Large intestine (tissue), 3 donors: ENCODE measurements around the gene CRACR2A. TPM values are rescaled to one million over a fixed set of nuclear protein-coding genes. Genes with fewer than 3 reads are reported as not detected.

Source experiments
- DNase-seq, 2 donors: peaks; one replicate each; pipeline versions ENCODE4 v3.0.0 to v3.0.0-alpha.2; 2013
- H3K27ac ChIP-seq: one replicate; pipeline ENCODE4 v1.5.1; 2013; ENCODE audit warnings: low read length
- H3K27me3 ChIP-seq: 2 replicates; pipeline ENCODE4 v1.6.1; 2013; ENCODE audit warnings: low read length; ENCODE audit not compliant: control insufficient read depth, insufficient read depth
- H3K36me3 ChIP-seq: 2 replicates; pipeline ENCODE4 v1.6.1; 2013; ENCODE audit warnings: low read length; ENCODE audit not compliant: control insufficient read depth, insufficient read depth
- H3K4me1 ChIP-seq: one replicate; pipeline ENCODE4 v1.6.1; 2013; ENCODE audit warnings: low read length; ENCODE audit not compliant: control insufficient read depth, insufficient read depth
- H3K4me3 ChIP-seq: one replicate; pipeline ENCODE4 v1.5.1; 2013; ENCODE audit warnings: low read length
- H3K9me3 ChIP-seq: one replicate; pipeline ENCODE4 v1.6.1; 2013; ENCODE audit warnings: mild to moderate bottlenecking, low read depth, low read length, moderate library complexity; ENCODE audit not compliant: control insufficient read depth
- WGBS: methylation state at CpG from one replicate; pipeline ENCODE4 v1.1.5; 2013; ENCODE audit warnings: low lambda C conversion rate; ENCODE audit not compliant: insufficient coverage; 5-methylcytosine and 5-hydroxymethylcytosine counted together
- polyA plus RNA-seq: library from polyadenylated mRNA; unstranded; fragments of 120-200 nt; gene quantifications from one replicate; pipeline ENCODE4 v1.2.1, GENCODE V29; 2013

Gene CRACR2A
- polyA plus RNA-seq, 1 donor, result 12.5 TPM

GRCh38 chr12:3630621-3631271, 122.2 kb downstream of the CRACR2A start:
- Histone ChIP-seq H3K27ac (no peak overlapping the region), H3K4me3 (no peak overlapping the region), H3K36me3 (no peaks in the 10 kb centered on the region), H3K9me3 (no peaks in the 10 kb centered on the region), H3K4me1 (no peaks in the 10 kb centered on the region), H3K27me3 (no peaks in the 10 kb centered on the region)
- WGBS, result no CpG with 5 or more reads among the region's 8 CpGs
- DNase-seq, result no peak

GRCh38 chr12:3630111-3630510, 122.8 kb downstream of the CRACR2A start:
- no peaks in the 10 kb centered on the region for H3K36me3 ChIP-seq
- no peaks in the 10 kb centered on the region for H3K9me3 ChIP-seq
- H3K4me3 ChIP-seq, result no peak overlapping the region
- no CpG with 5 or more reads among the region's 8 CpGs for WGBS
- H3K27ac ChIP-seq, result no peak overlapping the region
- no peaks in the 10 kb centered on the region for H3K27me3 ChIP-seq
- no peaks in the 10 kb centered on the region for H3K4me1 ChIP-seq
- DNase-seq, result no peak

- WGBS, result no CpG with 5 or more reads among the region's 14 CpGs
- Histone ChIP-seq H3K27ac (no peak overlapping the region), H3K27me3 (no peaks in the 10 kb centered on the region), H3K9me3 (no peaks in the 10 kb centered on the region), H3K4me1 (no peaks in the 10 kb centered on the region), H3K36me3 (no peaks in the 10 kb centered on the region), H3K4me3 (no peak overlapping the region)
- DNase-seq, result no peak
Observed at GRCh38 chr12:3629057-3629830, 123.7 kb downstream of the CRACR2A start.

- no peaks in the 10 kb centered on the region for H3K9me3 ChIP-seq
- H3K4me1 ChIP-seq, result no peaks in the 10 kb centered on the region
- H3K27me3 ChIP-seq, result no peaks in the 10 kb centered on the region
- DNase-seq, result no peak
- 80% methylated on average over 2 of the region's 8 CpGs for WGBS
- H3K36me3 ChIP-seq, result no peaks in the 10 kb centered on the region
- no peak overlapping the region for H3K27ac ChIP-seq
- no peak overlapping the region for H3K4me3 ChIP-seq
Observed at GRCh38 chr12:3628629-3629028, 124.3 kb downstream of the CRACR2A start.

GRCh38 chr12:3627336-3627735, 125.6 kb downstream of the CRACR2A start:
- Histone ChIP-seq H3K27me3 (no peaks in the 10 kb centered on the region), H3K4me3 (no peak overlapping the region)
- WGBS, result no CpG with 5 or more reads among the region's 16 CpGs

GRCh38 chr12:3624273-3624672, 128.6 kb downstream of the CRACR2A start:
- Histone ChIP-seq H3K27ac (no peak overlapping the region), H3K36me3 (no peaks in the 10 kb centered on the region), H3K4me3 (no peak overlapping the region), H3K4me1 (no peaks in the 10 kb centered on the region), H3K27me3 (no peaks in the 10 kb centered on the region), H3K9me3 (no peaks in the 10 kb centered on the region)
- no CpG with 5 or more reads among the region's 4 CpGs for WGBS
- DNase-seq, result no peak

More at GRCh38 chr12:3627336-3627735, 125.6 kb downstream of the CRACR2A start:
- no peak overlapping the region for H3K27ac ChIP-seq
- no peak for DNase-seq
- H3K4me1 ChIP-seq, result no peaks in the 10 kb centered on the region
- no peaks in the 10 kb centered on the region for H3K9me3 ChIP-seq
- no peaks in the 10 kb centered on the region for H3K36me3 ChIP-seq

GRCh38 chr12:3622822-3623690, 129.9 kb downstream of the CRACR2A start:
- WGBS, result 85% methylated on average over 5 of the region's 18 CpGs
- Histone ChIP-seq H3K27ac (no peak overlapping the region), H3K9me3 (no peaks in the 10 kb centered on the region), H3K4me1 (no peaks in the 10 kb centered on the region), H3K4me3 (no peak overlapping the region), H3K27me3 (no peaks in the 10 kb centered on the region), H3K36me3 (no peaks in the 10 kb centered on the region)
- no peak for DNase-seq

GRCh38 chr12:3622021-3622821, 130.7 kb downstream of the CRACR2A start:
- DNase-seq, result no peak
- Histone ChIP-seq H3K9me3 (no peaks in the 10 kb centered on the region), H3K36me3 (no peaks in the 10 kb centered on the region), H3K4me1 (no peaks in the 10 kb centered on the region), H3K27me3 (no peaks in the 10 kb centered on the region), H3K27ac (no peak overlapping the region), H3K4me3 (no peak overlapping the region)
- no CpG with 5 or more reads among the region's 2 CpGs for WGBS

GRCh38 chr12:3620856-3621255, 132.1 kb downstream of the CRACR2A start:
- Histone ChIP-seq H3K36me3 (no peaks in the 10 kb centered on the region), H3K27me3 (no peaks in the 10 kb centered on the region), H3K27ac (no peak overlapping the region), H3K9me3 (no peaks in the 10 kb centered on the region), H3K4me1 (no peaks in the 10 kb centered on the region), H3K4me3 (no peak overlapping the region)
- no peak for DNase-seq
- WGBS, result 91% methylated on average over 4 of the region's 7 CpGs

- no peak overlapping the region for H3K27ac ChIP-seq
- no peaks in the 10 kb centered on the region for H3K36me3 ChIP-seq
- H3K9me3 ChIP-seq, result no peaks in the 10 kb centered on the region
- no peaks in the 10 kb centered on the region for H3K27me3 ChIP-seq
- no CpG with 5 or more reads among the region's 4 CpGs for WGBS
- DNase-seq, result no peak
- no peaks in the 10 kb centered on the region for H3K4me1 ChIP-seq
- H3K4me3 ChIP-seq, result no peak overlapping the region
Observed at GRCh38 chr12:3617565-3617964, 135.3 kb downstream of the CRACR2A start.
